Neural crest cell (in vitro differentiated cells): ENCODE data around the gene PPDPF. TPM values are rescaled to one million over a fixed set of nuclear protein-coding genes. Genes with fewer than 3 reads are reported as not detected.

ENCODE experiments used
- DNase-seq: peaks from one replicate; pipeline ENCODE4 v3.0.0; 2021; ENCODE audit warnings: low read depth, mixed read lengths, low spot score
- H3K27ac Mint-ChIP-seq: one replicate; pipeline ENCODE4 v1.8.0; 2021; ENCODE audit warnings: mild to moderate bottlenecking, mixed read lengths; ENCODE audit not compliant: unreplicated experiment
- H3K27me3 Mint-ChIP-seq: 2 replicates; pipeline ENCODE4 v1.8.0; 2021; ENCODE audit warnings: low read depth, mild to moderate bottlenecking, mixed read lengths
- H3K36me3 Mint-ChIP-seq: 2 replicates; pipeline ENCODE4 v1.8.0; 2021; ENCODE audit warnings: low read depth, mild to moderate bottlenecking, mixed read lengths
- H3K4me1 Mint-ChIP-seq: 2 replicates; pipeline ENCODE4 v1.8.0; 2021; ENCODE audit warnings: mixed read lengths
- H3K4me3 Mint-ChIP-seq: one replicate; pipeline ENCODE4 v1.8.0; 2021; ENCODE audit warnings: mild to moderate bottlenecking, mixed read lengths
- H3K9me3 Mint-ChIP-seq: 2 replicates; pipeline ENCODE4 v1.8.0; 2021; ENCODE audit warnings: mixed read lengths
- CTCF ChIP-seq: fragments of 200-600 bp; sonication (generic); conservative IDR thresholded peaks from 2 replicates; pipeline ENCODE4 v1.5.0; 2021; ENCODE audit warnings: antibody characterized with exemption, mild to moderate bottlenecking
- total RNA-seq: library from RNA; stranded (reverse); gene quantifications from 2 replicates; pipeline ENCODE4 v1.2.1, GENCODE V29; 2021

Gene PPDPF
- total RNA-seq, 1 donor from 2014 or later = 201 TPM

- no peak for DNase-seq
- no peak for TF ChIP-seq CTCF
- Mint-ChIP-seq H3K4me3 (no peak overlapping the region), H3K9me3 (no peaks in the 10 kb centered on the region), H3K27ac (no peak overlapping the region), H3K36me3 (no peaks in the 10 kb centered on the region), H3K27me3 (peaks cover 43% of the 10 kb centered on the region), H3K4me1 (no peaks in the 10 kb centered on the region)
These were observed 34.2 kb upstream of the PPDPF start for GRCh38 chr20:63486300-63486855.

- Mint-ChIP-seq H3K36me3 (no peaks in the 10 kb centered on the region), H3K9me3 (peaks cover 2% of the 10 kb centered on the region), H3K4me3 (no peak overlapping the region), H3K4me1 (no peaks in the 10 kb centered on the region), H3K27me3 (peaks cover 41% of the 10 kb centered on the region), H3K27ac (no peak overlapping the region)
- no peak for TF ChIP-seq CTCF
- DNase-seq = no peak
These were observed 33.3 kb upstream of the PPDPF start for GRCh38 chr20:63487116-63487764.

- Mint-ChIP-seq H3K36me3 (no peaks in the 10 kb centered on the region), H3K4me1 (no peaks in the 10 kb centered on the region), H3K9me3 (peaks cover 6% of the 10 kb centered on the region), H3K27ac (no peak overlapping the region), H3K4me3 (no peak overlapping the region), H3K27me3 (peaks cover 43% of the 10 kb centered on the region)
- no peak for DNase-seq
- TF ChIP-seq CTCF = no peak
These were observed 32.8 kb upstream of the PPDPF start for GRCh38 chr20:63487781-63488241.

- H3K27me3 Mint-ChIP-seq = peaks cover 46% of the 10 kb centered on the region
- H3K4me1 Mint-ChIP-seq = no peaks in the 10 kb centered on the region
- H3K4me3 Mint-ChIP-seq = no peak overlapping the region
- H3K9me3 Mint-ChIP-seq = peaks cover 6% of the 10 kb centered on the region
- no peak for DNase-seq
- H3K27ac Mint-ChIP-seq = no peak overlapping the region
- no peaks in the 10 kb centered on the region for H3K36me3 Mint-ChIP-seq
- TF ChIP-seq CTCF = no peak
These were observed 32.0 kb upstream of the PPDPF start for GRCh38 chr20:63488315-63489251.

GRCh38 chr20:63490416-63490815 lies 30.1 kb upstream of the PPDPF start:
- no peak for TF ChIP-seq CTCF
- H3K27me3 Mint-ChIP-seq = peaks cover 43% of the 10 kb centered on the region
- H3K9me3 Mint-ChIP-seq = peaks cover 6% of the 10 kb centered on the region
- H3K27ac Mint-ChIP-seq = no peak overlapping the region
- H3K36me3 Mint-ChIP-seq = no peaks in the 10 kb centered on the region
- no peak for DNase-seq
- no peaks in the 10 kb centered on the region for H3K4me1 Mint-ChIP-seq
- H3K4me3 Mint-ChIP-seq = no peak overlapping the region
